ENCODE data around the gene P2RX6.

P2RX6 gene

DNA sequence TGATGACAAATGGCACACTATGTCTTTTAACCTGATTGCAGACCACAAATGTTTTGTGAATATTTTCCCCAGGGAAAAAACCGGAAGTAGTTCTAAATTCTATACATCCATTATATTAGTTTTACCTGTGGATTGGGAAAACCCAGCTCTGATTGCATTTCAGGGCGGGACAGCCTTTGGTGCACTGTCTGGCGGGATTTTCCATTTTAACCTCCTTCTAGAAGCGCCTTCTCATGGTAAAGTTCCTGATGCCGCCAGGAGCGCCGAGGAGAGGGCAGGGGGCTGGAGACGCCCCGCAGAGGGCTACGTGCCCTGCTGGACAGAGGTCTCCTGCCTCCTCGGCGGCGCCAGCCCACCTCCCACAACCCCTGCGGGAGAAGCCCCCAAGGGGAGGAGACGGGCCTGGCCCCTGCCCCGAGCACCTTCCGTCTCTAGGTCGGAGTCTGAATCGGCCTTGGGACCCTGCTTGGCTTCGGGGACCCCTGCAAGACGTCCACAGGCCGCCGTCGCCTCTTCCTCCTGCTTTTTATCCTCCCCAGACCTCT, 1.2 kb upstream of the P2RX6 start:
- Histone ChIP-seq H3K9me3 (ENCODE audit: low read depth, low read length) (no peaks in the 10 kb centered on the region), H3K4me3 (peak overlapping the region; percentile 71), H3K27ac (peak overlapping the region; percentile 47), H3K9ac (ENCODE audit: insufficient read length) (peak overlapping the region; percentile 2), H3K36me3 (ENCODE audit: insufficient read depth, low read length) (no peaks in the 10 kb centered on the region)
- DNase-seq (ENCODE audit: low read depth, low spot score), result no peak
- TF ChIP-seq EZH2 (IDR thresholded peaks at IDR 0.05) (no peak), POLR2AphosphoS5 (IDR thresholded peaks at IDR 0.05; ENCODE audit: borderline replicate concordance, low read depth, low read length) (peak; percentile 76; the same call in 1 of the 2 replicates), FOXP2 (optimal IDR thresholded peaks at IDR 0.05; ENCODE audit: control extremely low read depth, extremely low read length, insufficient read depth) (no peak)

DNA sequence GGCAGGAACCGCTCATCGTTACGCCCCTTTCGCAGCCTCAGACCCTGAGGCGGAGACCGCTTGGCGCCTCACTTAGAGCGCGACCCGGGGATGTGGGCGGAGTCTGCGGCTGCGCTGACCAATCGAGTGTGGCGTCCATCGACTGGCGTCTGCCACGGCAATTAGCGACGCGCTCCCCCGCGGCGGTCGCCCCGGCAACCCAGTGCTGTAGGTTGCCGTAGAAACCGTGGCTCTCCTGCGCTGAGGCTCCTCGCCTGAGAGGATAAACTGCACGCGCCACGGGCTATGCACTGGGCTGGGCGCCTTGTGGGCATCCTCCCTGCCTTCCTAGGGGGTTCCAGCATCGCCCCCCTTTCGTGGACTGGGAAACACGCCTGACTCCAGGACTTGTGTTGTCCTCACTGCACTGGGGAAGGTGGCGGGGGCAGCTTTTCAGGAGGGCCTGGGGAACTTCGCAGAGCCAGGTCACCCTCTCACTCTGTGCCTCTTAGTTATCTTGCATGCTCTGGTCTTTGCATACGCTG, 701 bp upstream of the P2RX6 start:
- peak overlapping the region; percentile 71 for H3K4me3 ChIP-seq
- H3K36me3 ChIP-seq (ENCODE audit: insufficient read depth, low read length), result no peaks in the 10 kb centered on the region
- DNase-seq (ENCODE audit: low read depth, low spot score), result peak; percentile 75
- no peaks in the 10 kb centered on the region for H3K9me3 ChIP-seq (ENCODE audit: low read depth, low read length)
- H3K9ac ChIP-seq (ENCODE audit: insufficient read length), result no peak overlapping the region
- peak overlapping the region; percentile 47; the same call in 1 of the 2 replicates for H3K27ac ChIP-seq
- TF ChIP-seq POLR2AphosphoS5 (IDR thresholded peaks at IDR 0.05; ENCODE audit: borderline replicate concordance, low read depth, low read length) (no peak), FOXP2 (optimal IDR thresholded peaks at IDR 0.05; ENCODE audit: control extremely low read depth, extremely low read length, insufficient read depth) (no peak), EZH2 (IDR thresholded peaks at IDR 0.05) (no peak)

- no peak for DNase-seq (ENCODE audit: low read depth, low spot score)
- H3K4me3 ChIP-seq, result no peak overlapping the region
- H3K9me3 ChIP-seq (ENCODE audit: low read depth, low read length), result no peaks in the 10 kb centered on the region
- H3K9ac ChIP-seq (ENCODE audit: insufficient read length), result no peak overlapping the region
- no peak for TF ChIP-seq FOXP2 (optimal IDR thresholded peaks at IDR 0.05; ENCODE audit: control extremely low read depth, extremely low read length, insufficient read depth)
- TF ChIP-seq EZH2 (IDR thresholded peaks at IDR 0.05), result no peak
- no peak for TF ChIP-seq POLR2AphosphoS5 (IDR thresholded peaks at IDR 0.05; ENCODE audit: borderline replicate concordance, low read depth, low read length)
- H3K27ac ChIP-seq, result no peak overlapping the region
- no peaks in the 10 kb centered on the region for H3K36me3 ChIP-seq (ENCODE audit: insufficient read depth, low read length)
Measured at GRCh38 chr22:21015466-21016006, 571 bp downstream of the P2RX6 start.

DNA sequence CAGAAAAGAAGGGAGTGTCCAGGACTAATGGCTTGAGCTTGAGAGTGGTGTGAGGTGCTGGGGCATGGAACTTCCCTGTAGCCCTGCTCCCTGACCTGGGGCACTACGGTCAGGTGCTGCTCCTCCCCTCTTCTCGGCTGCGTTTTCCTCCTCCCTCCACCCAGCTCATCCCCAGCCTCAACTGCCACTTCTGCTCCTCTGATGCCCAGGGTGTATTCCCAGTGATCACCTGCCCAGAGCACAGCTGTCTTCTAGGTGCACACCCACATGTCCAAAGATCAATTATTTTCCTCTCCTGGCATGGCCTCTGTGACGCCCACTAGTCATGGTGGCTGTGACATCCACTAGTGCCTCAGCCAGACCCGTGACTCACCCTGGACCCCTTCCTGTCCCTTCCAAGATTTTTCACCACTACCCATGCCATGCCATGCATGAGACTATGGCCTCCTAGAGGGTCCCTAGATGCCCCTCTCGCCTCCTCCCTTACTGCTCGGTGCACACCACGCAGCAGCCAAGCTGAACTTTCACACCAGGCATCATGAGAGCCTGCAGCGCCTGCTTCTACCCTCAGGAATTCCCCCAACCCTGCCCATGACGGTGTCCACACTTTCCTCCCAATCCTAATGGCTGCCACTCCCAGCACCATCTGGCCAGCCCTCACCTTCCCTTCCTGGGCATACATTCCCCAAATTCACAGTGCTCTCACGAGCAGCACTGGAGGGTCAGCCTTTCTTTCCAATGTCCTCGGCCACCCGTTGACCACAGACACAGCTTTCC, 1.9 kb downstream of the P2RX6 start:
- Histone ChIP-seq H3K4me3 (no peak overlapping the region), H3K36me3 (ENCODE audit: insufficient read depth, low read length) (no peaks in the 10 kb centered on the region), H3K9me3 (ENCODE audit: low read depth, low read length) (no peaks in the 10 kb centered on the region), H3K27ac (no peak overlapping the region), H3K9ac (ENCODE audit: insufficient read length) (no peak overlapping the region)
- TF ChIP-seq FOXP2 (optimal IDR thresholded peaks at IDR 0.05; ENCODE audit: control extremely low read depth, extremely low read length, insufficient read depth) (no peak), EZH2 (IDR thresholded peaks at IDR 0.05) (no peak), POLR2AphosphoS5 (IDR thresholded peaks at IDR 0.05; ENCODE audit: borderline replicate concordance, low read depth, low read length) (no peak)
- no peak for DNase-seq (ENCODE audit: low read depth, low spot score)

GRCh38 chr22:21018314-21018713, 3.3 kb downstream of the P2RX6 start:
- TF ChIP-seq POLR2AphosphoS5 (IDR thresholded peaks at IDR 0.05; ENCODE audit: borderline replicate concordance, low read depth, low read length), result no peak
- no peak for TF ChIP-seq EZH2 (IDR thresholded peaks at IDR 0.05)
- no peak for TF ChIP-seq FOXP2 (optimal IDR thresholded peaks at IDR 0.05; ENCODE audit: control extremely low read depth, extremely low read length, insufficient read depth)
- no peak overlapping the region for H3K27ac ChIP-seq
- H3K9ac ChIP-seq (ENCODE audit: insufficient read length), result no peak overlapping the region
- no peak overlapping the region for H3K4me3 ChIP-seq
- DNase-seq (ENCODE audit: low read depth, low spot score), result no peak
- no peaks in the 10 kb centered on the region for H3K9me3 ChIP-seq (ENCODE audit: low read depth, low read length)
- no peaks in the 10 kb centered on the region for H3K36me3 ChIP-seq (ENCODE audit: insufficient read depth, low read length)

- no peak for DNase-seq (ENCODE audit: low read depth, low spot score)
- H3K9me3 ChIP-seq (ENCODE audit: low read depth, low read length), result no peaks in the 10 kb centered on the region
- no peak overlapping the region for H3K9ac ChIP-seq (ENCODE audit: insufficient read length)
- no peak for TF ChIP-seq FOXP2 (optimal IDR thresholded peaks at IDR 0.05; ENCODE audit: control extremely low read depth, extremely low read length, insufficient read depth)
- no peaks in the 10 kb centered on the region for H3K36me3 ChIP-seq (ENCODE audit: insufficient read depth, low read length)
- H3K27ac ChIP-seq, result no peak overlapping the region
- no peak overlapping the region for H3K4me3 ChIP-seq
Measured at GRCh38 chr22:21020802-21021429, 6.0 kb downstream of the P2RX6 start.

DNA sequence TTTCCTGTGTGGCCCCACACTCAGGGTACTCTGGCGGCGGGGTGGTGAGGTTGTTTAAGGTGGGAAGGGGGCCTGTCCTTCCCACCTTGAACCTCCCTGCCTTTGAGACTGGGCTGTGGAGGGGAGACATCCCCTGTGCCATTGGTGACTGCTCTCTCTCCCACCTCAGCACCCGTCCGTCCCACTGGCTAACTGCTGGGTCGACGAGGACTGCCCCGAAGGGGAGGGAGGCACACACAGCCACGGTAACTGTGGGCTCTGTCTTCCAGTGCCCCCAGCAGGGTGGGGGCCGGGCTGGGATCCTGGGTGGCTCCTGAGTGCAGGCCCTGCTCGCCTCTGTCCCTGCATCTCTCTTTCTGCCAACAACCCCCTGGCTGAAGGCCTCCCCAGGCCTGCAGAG, 7.5 kb downstream of the P2RX6 start:
- H3K9ac ChIP-seq (ENCODE audit: insufficient read length), result no peak overlapping the region
- H3K9me3 ChIP-seq (ENCODE audit: low read depth, low read length), result no peaks in the 10 kb centered on the region
- DNase-seq (ENCODE audit: low read depth, low spot score), result no peak
- no peak overlapping the region for H3K27ac ChIP-seq
- no peak overlapping the region for H3K4me3 ChIP-seq
- H3K36me3 ChIP-seq (ENCODE audit: insufficient read depth, low read length), result no peaks in the 10 kb centered on the region
- TF ChIP-seq EZH2 (IDR thresholded peaks at IDR 0.05) (no peak), POLR2AphosphoS5 (IDR thresholded peaks at IDR 0.05; ENCODE audit: borderline replicate concordance, low read depth, low read length) (no peak), FOXP2 (optimal IDR thresholded peaks at IDR 0.05; ENCODE audit: control extremely low read depth, extremely low read length, insufficient read depth) (no peak)

DNA sequence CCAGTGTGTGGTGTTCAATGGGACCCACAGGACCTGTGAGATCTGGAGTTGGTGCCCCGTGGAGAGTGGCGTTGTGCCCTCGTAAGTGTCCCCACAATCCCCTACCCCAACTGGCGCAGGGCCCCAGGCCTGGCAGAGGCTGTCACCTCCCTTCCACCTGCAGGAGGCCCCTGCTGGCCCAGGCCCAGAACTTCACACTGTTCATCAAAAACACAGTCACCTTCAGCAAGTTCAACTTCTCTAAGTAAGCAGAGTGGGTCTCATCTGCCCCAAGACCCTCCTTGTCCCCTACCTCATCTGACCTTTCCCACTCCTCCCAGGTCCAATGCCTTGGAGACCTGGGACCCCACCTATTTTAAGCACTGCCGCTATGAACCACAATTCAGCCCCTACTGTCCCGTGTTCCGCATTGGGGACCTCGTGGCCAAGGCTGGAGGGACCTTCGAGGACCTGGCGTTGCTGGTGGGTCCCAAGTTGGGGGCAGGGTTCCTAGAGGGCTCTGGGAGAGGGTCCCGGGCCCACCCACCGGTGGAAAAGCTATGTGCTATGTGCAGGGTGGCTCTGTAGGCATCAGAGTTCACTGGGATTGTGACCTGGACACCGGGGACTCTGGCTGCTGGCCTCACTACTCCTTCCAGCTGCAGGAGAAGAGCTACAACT, 8.1 kb downstream of the P2RX6 start:
- no peak for TF ChIP-seq FOXP2 (optimal IDR thresholded peaks at IDR 0.05; ENCODE audit: control extremely low read depth, extremely low read length, insufficient read depth)
- TF ChIP-seq POLR2AphosphoS5 (IDR thresholded peaks at IDR 0.05; ENCODE audit: borderline replicate concordance, low read depth, low read length), result no peak
- TF ChIP-seq EZH2 (IDR thresholded peaks at IDR 0.05), result no peak
- Histone ChIP-seq H3K36me3 (ENCODE audit: insufficient read depth, low read length) (no peaks in the 10 kb centered on the region), H3K4me3 (no peak overlapping the region), H3K27ac (no peak overlapping the region), H3K9ac (ENCODE audit: insufficient read length) (no peak overlapping the region), H3K9me3 (ENCODE audit: low read depth, low read length) (no peaks in the 10 kb centered on the region)
- no peak for DNase-seq (ENCODE audit: low read depth, low spot score)

Measured in SK-N-MC (cell line).